Subcutaneous abdominal adipose tissue (tissue), 5 donors: Measurements from ENCODE around the gene ANKRD39.

Experiments used
- H3K27ac ChIP-seq: one replicate; pipeline ENCODE4 v1.7.0; 2013; ENCODE audit warnings: low read depth, mild to moderate bottlenecking, inconsistent platforms, low read length, moderate library complexity
- H3K27me3 ChIP-seq, 5 donors: one replicate each; pipeline ENCODE4 v1.7.0; 2013; ENCODE audit warnings: low read length in 5 of 5, inconsistent platforms in 1 of 5; ENCODE audit not compliant: control insufficient read depth in 5 of 5, insufficient read depth in 4 of 5
- H3K36me3 ChIP-seq, 5 donors: one replicate each; pipeline ENCODE4 v1.7.0; 2013; ENCODE audit warnings: low read length in 5 of 5; ENCODE audit not compliant: control insufficient read depth in 5 of 5, insufficient read depth in 5 of 5
- H3K4me1 ChIP-seq, 5 donors: one replicate each; pipeline ENCODE4 v1.7.0; 2013; ENCODE audit warnings: low read length in 5 of 5, mild to moderate bottlenecking in 3 of 5, moderate library complexity in 1 of 5; ENCODE audit not compliant: control insufficient read depth in 5 of 5, insufficient read depth in 5 of 5
- H3K4me3 ChIP-seq, 5 donors: one replicate each; pipeline ENCODE4 v1.7.0; 2013; ENCODE audit warnings: low read length in 5 of 5, low read depth in 1 of 5
- H3K9ac ChIP-seq, 5 donors: one replicate each; pipeline ENCODE4 v1.7.0; 2013; ENCODE audit warnings: low read length in 5 of 5, mild to moderate bottlenecking in 4 of 5, moderate library complexity in 3 of 5
- H3K9me3 ChIP-seq, 5 donors: one replicate each; pipeline ENCODE4 v1.7.0; 2013; ENCODE audit warnings: low read length in 5 of 5; ENCODE audit not compliant: control insufficient read depth in 5 of 5
- donor health status: healthy.
- donor health status: healthy.
- donor health status: healthy.
- donor health status: healthy.
- donor health status: healthy.

The ANKRD39 gene

GRCh38 chr2:96832408-96832753 is 25.4 kb downstream of the ANKRD39 start:
- H3K36me3 ChIP-seq = peaks cover 5 to 70% (median 68%) of the 10 kb centered on the region in 5 donors
- H3K27ac ChIP-seq = no peak overlapping the region
- H3K27me3 ChIP-seq = no peaks in the 10 kb centered on the region
- no peak overlapping the region for H3K4me3 ChIP-seq
- peaks cover 0 to 13% (median 5%) of the 10 kb centered on the region in 5 donors for H3K4me1 ChIP-seq
- no peaks in the 10 kb centered on the region for H3K9me3 ChIP-seq
- H3K9ac ChIP-seq = no peak overlapping the region

GRCh38 chr2:96831679-96832078 is 26.1 kb downstream of the ANKRD39 start:
- Histone ChIP-seq H3K36me3 (peaks cover 3 to 74% (median 69%) of the 10 kb centered on the region in 5 donors), H3K4me1 (peaks cover 0 to 13% (median 5%) of the 10 kb centered on the region in 5 donors), H3K4me3 (no peak overlapping the region), H3K9ac (no peak overlapping the region), H3K27ac (no peak overlapping the region), H3K27me3 (no peaks in the 10 kb centered on the region), H3K9me3 (no peaks in the 10 kb centered on the region)

GRCh38 chr2:96830044-96830562 is 27.7 kb downstream of the ANKRD39 start:
- no peak overlapping the region for H3K27ac ChIP-seq
- H3K36me3 ChIP-seq = peaks cover 3 to 86% (median 80%) of the 10 kb centered on the region in 5 donors

GRCh38 chr2:96828874-96829273 is 28.9 kb downstream of the ANKRD39 start:
- H3K4me1 ChIP-seq = peaks cover 0 to 13% (median 5%) of the 10 kb centered on the region in 5 donors
- no peaks in the 10 kb centered on the region for H3K9me3 ChIP-seq
- no peak overlapping the region for H3K4me3 ChIP-seq
- H3K27ac ChIP-seq = no peak overlapping the region
- no peak overlapping the region for H3K9ac ChIP-seq
- peaks cover 0 to 89% (median 78%) of the 10 kb centered on the region in 5 donors for H3K36me3 ChIP-seq
- no peaks in the 10 kb centered on the region for H3K27me3 ChIP-seq

More at GRCh38 chr2:96830044-96830562, 27.7 kb downstream of the ANKRD39 start:
- H3K9ac ChIP-seq = no peak overlapping the region
- H3K9me3 ChIP-seq = no peaks in the 10 kb centered on the region
- no peaks in the 10 kb centered on the region for H3K27me3 ChIP-seq
- no peak overlapping the region for H3K4me3 ChIP-seq
- H3K4me1 ChIP-seq = peaks cover 0 to 13% (median 5%) of the 10 kb centered on the region in 5 donors

DNA sequence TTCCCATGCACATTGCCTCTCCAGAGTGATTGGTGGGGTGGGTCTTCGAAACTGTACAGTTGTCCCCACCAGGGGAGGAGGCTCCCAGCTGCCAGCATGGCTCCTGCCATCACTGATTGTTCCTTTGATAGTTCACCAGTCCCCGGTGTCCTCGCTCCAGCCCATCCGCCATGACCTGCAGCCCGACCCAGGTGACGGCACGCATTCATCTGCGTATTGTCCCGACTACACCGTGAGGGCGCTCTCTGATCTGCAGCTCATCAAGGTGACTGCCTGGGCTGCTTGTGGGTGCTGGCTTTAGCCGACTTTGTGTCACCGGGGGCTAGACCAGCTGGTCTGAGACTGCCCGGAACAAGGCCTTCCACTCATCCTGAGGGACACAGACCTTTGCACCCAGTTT is 29.4 kb downstream of the ANKRD39 start:
- Histone ChIP-seq H3K27ac (no peak overlapping the region), H3K27me3 (no peaks in the 10 kb centered on the region), H3K4me3 (no peak overlapping the region)

GRCh38 chr2:96826546-96827278 is 31.1 kb downstream of the ANKRD39 start:
- Histone ChIP-seq H3K27ac (no peak overlapping the region), H3K4me1 (peaks cover 0 to 10% (median 5%) of the 10 kb centered on the region in 5 donors), H3K9ac (no peak overlapping the region), H3K36me3 (peaks cover 0 to 82% (median 63%) of the 10 kb centered on the region in 5 donors), H3K9me3 (no peaks in the 10 kb centered on the region), H3K4me3 (no peak overlapping the region), H3K27me3 (no peaks in the 10 kb centered on the region)

More for the DNA sequence above, 29.4 kb downstream of the ANKRD39 start:
- Histone ChIP-seq H3K9me3 (no peaks in the 10 kb centered on the region), H3K9ac (no peak overlapping the region), H3K4me1 (peaks cover 0 to 16% (median 6%) of the 10 kb centered on the region in 5 donors), H3K36me3 (peaks cover 0 to 89% (median 77%) of the 10 kb centered on the region in 5 donors)

- Histone ChIP-seq H3K4me1 (peaks cover 0 to 7% (median 4%) of the 10 kb centered on the region in 5 donors), H3K27me3 (no peaks in the 10 kb centered on the region), H3K4me3 (no peak overlapping the region), H3K9me3 (no peaks in the 10 kb centered on the region), H3K9ac (no peak overlapping the region), H3K36me3 (peaks cover 0 to 66% (median 50%) of the 10 kb centered on the region in 5 donors), H3K27ac (no peak overlapping the region)
Observed at GRCh38 chr2:96825057-96825456, 32.8 kb downstream of the ANKRD39 start.

- H3K4me3 ChIP-seq = no peak overlapping the region
- peaks cover 0 to 13% (median 8%) of the 10 kb centered on the region in 5 donors for H3K4me1 ChIP-seq
- no peaks in the 10 kb centered on the region for H3K9me3 ChIP-seq
- peaks cover 0 to 60% (median 43%) of the 10 kb centered on the region in 5 donors for H3K36me3 ChIP-seq
- H3K9ac ChIP-seq = no peak overlapping the region
- H3K27me3 ChIP-seq = no peaks in the 10 kb centered on the region
- H3K27ac ChIP-seq = no peak overlapping the region
Observed at GRCh38 chr2:96824079-96824870, 33.5 kb downstream of the ANKRD39 start.

DNA sequence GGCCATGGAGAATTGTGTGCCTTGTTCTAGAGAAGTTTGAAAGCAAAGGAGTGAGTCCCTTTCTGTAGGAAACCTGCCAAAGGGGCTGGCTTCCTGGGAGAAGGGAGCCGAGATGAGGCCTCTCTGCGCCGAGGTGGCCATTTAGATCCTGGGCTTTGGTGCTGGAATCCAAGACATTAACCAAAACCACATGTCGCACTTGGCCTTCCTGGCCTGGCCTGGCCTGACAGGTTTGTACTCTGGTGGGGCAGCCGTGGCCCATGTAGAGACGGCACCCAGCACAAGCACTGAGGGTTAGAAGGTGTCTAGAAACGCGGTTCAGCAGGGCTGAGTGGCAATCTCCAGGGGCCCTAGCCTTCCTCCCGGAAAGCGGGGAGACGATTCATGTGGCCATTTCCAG is 34.6 kb downstream of the ANKRD39 start:
- Histone ChIP-seq H3K9me3 (no peaks in the 10 kb centered on the region), H3K27me3 (no peaks in the 10 kb centered on the region), H3K27ac (no peak overlapping the region), H3K4me1 (peaks cover 4 to 23% (median 18%) of the 10 kb centered on the region in 5 donors), H3K36me3 (peaks cover 0 to 55% (median 35%) of the 10 kb centered on the region in 5 donors), H3K9ac (no peak overlapping the region), H3K4me3 (no peak overlapping the region)

DNA sequence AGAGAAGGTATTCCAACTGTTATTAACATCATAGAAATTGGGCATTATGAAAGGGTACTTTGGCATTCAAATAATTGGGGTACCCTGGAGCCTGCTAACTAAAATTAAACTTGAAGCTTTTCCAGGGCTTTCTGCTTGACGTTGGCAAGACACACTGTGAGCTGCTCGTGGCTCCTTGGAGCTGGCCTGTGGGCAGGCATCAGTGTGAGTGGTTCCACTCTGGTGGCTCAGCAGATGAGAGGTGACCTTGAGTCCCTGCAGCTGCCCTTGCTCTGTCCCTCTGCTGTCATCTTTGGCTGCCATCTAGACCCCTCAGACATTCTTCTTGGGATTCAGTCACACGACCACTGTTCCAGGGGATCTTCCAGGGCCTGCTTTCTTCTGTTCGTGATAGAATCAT is 35.0 kb downstream of the ANKRD39 start:
- Histone ChIP-seq H3K27ac (no peak overlapping the region), H3K4me3 (no peak overlapping the region), H3K4me1 (peaks cover 4 to 27% (median 21%) of the 10 kb centered on the region in 5 donors), H3K27me3 (no peaks in the 10 kb centered on the region), H3K9me3 (no peaks in the 10 kb centered on the region), H3K9ac (no peak overlapping the region), H3K36me3 (peaks cover 0 to 51% (median 30%) of the 10 kb centered on the region in 5 donors)
